ENCODE measurements around the gene RAB5IF.

Gene RAB5IF

DNA sequence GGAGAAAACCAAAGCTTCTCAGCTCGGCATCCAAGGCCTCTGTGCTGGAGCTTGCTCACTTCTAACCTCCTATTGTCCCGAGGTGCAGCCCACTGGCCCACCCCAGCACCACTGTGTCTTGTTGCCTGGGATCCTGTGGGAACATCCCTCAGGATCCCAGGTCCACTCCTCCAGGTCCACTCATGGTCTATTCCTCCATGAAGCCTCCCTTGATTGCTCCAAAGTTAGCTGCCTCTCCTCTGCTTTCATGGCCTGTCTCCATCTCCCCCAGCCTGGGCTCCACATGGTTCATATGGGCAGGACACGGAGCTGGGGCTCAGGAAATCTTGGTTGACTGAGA is 26.5 kb downstream of the RAB5IF start:
- Histone ChIP-seq H2AFZ (ENCODE audit: low read depth, low read length) (no peak overlapping the region), H2BK15ac (ENCODE audit: low read depth, poor library complexity, severe bottlenecking) (no peak overlapping the region), H2BK12ac (ENCODE audit: low read length in 2 of 2) (no peak overlapping the region), H3K4me2 (ENCODE audit: low read length, poor library complexity, severe bottlenecking) (no peak overlapping the region), H3K27me3 (ENCODE audit: control insufficient read depth in 1 of 2, insufficient read depth in 1 of 2, low read length in 2 of 2) (peaks cover 0 to 9% of the 10 kb centered on the region in 2 experiments), H3K14ac (ENCODE audit: low read length in 2 of 2) (no peak overlapping the region), H3K4me1 (ENCODE audit: control insufficient read depth, insufficient read depth, low read depth, low read length) (peaks cover 9% of the 10 kb centered on the region), H4K91ac (ENCODE audit: low read length) (no peak overlapping the region), H2BK5ac (ENCODE audit: low read depth, low read length, poor library complexity, severe bottlenecking) (no peak overlapping the region), H2AK5ac (ENCODE audit: low read length, severe bottlenecking) (no peak overlapping the region), H4K8ac (ENCODE audit: low read length) (no peak overlapping the region), H3K27ac (ENCODE audit: low read length, poor library complexity, severe bottlenecking) (no peak overlapping the region), H3K79me1 (replicated peaks; ENCODE audit: low read length, poor library complexity, severe bottlenecking) (no peaks in the 10 kb centered on the region), H3K18ac (ENCODE audit: low read depth in 1 of 2, low read length in 2 of 2) (no peak overlapping the region), H2BK120ac (ENCODE audit: low read depth, low read length) (no peak overlapping the region), H3K9ac (ENCODE audit: low read length) (no peak overlapping the region), H3K23ac (ENCODE audit: low read length in 2 of 2) (no peak overlapping the region), H3K36me3 (ENCODE audit: control insufficient read depth in 1 of 2, insufficient read depth in 2 of 2, low read depth in 1 of 2, low read length in 2 of 2) (no peaks in the 10 kb centered on the region), H3K4ac (ENCODE audit: low read depth in 1 of 2, low read length in 2 of 2) (peak overlapping the region in 1 of 2 experiments; percentile 16), H3K4me3 (ENCODE audit: insufficient read depth in 1 of 2, low read depth in 1 of 2, low read length in 2 of 2) (no peak overlapping the region), H3K9me3 (ENCODE audit: control insufficient read depth, low read length) (no peaks in the 10 kb centered on the region)
- WGBS = 85% methylated on average over 3 of the region's 3 CpGs
- DNase-seq = no peak

DNA sequence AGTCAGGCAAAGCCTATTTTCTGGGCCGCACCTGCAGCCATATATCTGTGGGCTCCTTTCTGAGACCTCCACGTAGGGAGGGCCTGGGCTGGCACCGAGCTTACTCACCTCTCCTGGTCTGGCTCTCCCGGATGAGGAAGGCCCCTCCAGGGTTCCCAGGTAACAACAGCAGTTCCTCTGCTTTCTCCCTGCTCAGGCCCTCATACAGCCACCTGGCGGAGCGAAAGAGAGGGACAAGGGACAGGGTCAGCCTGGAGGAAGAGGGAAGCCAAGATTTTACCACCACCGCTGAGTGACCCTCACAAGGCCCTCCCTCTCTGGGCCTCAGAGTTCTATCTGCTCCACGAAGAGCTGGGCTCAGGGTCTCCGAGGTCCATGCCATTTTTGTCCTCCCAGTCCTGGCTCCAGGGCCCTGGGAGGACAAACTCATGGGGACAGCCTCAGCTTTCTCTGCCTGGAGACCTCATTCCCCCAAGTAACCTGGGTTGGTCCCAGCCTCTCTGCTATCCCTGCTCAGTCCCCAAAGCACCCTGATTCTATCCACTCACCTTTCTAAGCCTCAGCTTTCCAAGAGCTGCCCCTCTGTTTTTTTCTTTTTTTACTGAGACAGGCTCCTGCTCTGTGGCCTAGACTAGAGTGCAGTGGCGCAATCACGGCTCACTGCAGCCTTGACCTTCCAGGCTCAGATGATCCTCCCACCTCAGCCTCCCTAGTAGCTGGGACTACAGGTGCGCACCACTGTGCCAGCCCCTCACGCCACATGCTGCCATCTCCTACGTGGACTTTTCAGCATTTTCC is 27.1 kb downstream of the RAB5IF start:
- Histone ChIP-seq H3K9me3 (ENCODE audit: control insufficient read depth, low read length) (no peaks in the 10 kb centered on the region), H2BK15ac (ENCODE audit: low read depth, poor library complexity, severe bottlenecking) (no peak overlapping the region), H3K4me1 (ENCODE audit: control insufficient read depth, insufficient read depth, low read depth, low read length) (peaks cover 9% of the 10 kb centered on the region), H3K27me3 (ENCODE audit: control insufficient read depth in 1 of 2, insufficient read depth in 1 of 2, low read length in 2 of 2) (peaks cover 0 to 9% of the 10 kb centered on the region in 2 experiments), H3K18ac (ENCODE audit: low read depth in 1 of 2, low read length in 2 of 2) (no peak overlapping the region), H3K23ac (ENCODE audit: low read length in 2 of 2) (no peak overlapping the region), H3K27ac (ENCODE audit: low read length, poor library complexity, severe bottlenecking) (no peak overlapping the region), H2BK120ac (ENCODE audit: low read depth, low read length) (no peak overlapping the region), H2BK12ac (ENCODE audit: low read length in 2 of 2) (no peak overlapping the region), H4K8ac (ENCODE audit: low read length) (no peak overlapping the region), H3K36me3 (ENCODE audit: control insufficient read depth in 1 of 2, insufficient read depth in 2 of 2, low read depth in 1 of 2, low read length in 2 of 2) (no peaks in the 10 kb centered on the region), H2BK5ac (ENCODE audit: low read depth, low read length, poor library complexity, severe bottlenecking) (no peak overlapping the region), H4K91ac (ENCODE audit: low read length) (no peak overlapping the region), H3K4me3 (ENCODE audit: insufficient read depth in 1 of 2, low read depth in 1 of 2, low read length in 2 of 2) (no peak overlapping the region), H3K9ac (ENCODE audit: low read length) (no peak overlapping the region), H2AFZ (ENCODE audit: low read depth, low read length) (no peak overlapping the region), H3K4ac (ENCODE audit: low read depth in 1 of 2, low read length in 2 of 2) (no peak overlapping the region), H3K14ac (ENCODE audit: low read length in 2 of 2) (no peak overlapping the region), H3K79me1 (replicated peaks; ENCODE audit: low read length, poor library complexity, severe bottlenecking) (no peaks in the 10 kb centered on the region), H2AK5ac (ENCODE audit: low read length, severe bottlenecking) (no peak overlapping the region), H3K4me2 (ENCODE audit: low read length, poor library complexity, severe bottlenecking) (no peak overlapping the region)
- 76% methylated on average over 14 of the region's 14 CpGs for WGBS
- DNase-seq = no peak

DNA sequence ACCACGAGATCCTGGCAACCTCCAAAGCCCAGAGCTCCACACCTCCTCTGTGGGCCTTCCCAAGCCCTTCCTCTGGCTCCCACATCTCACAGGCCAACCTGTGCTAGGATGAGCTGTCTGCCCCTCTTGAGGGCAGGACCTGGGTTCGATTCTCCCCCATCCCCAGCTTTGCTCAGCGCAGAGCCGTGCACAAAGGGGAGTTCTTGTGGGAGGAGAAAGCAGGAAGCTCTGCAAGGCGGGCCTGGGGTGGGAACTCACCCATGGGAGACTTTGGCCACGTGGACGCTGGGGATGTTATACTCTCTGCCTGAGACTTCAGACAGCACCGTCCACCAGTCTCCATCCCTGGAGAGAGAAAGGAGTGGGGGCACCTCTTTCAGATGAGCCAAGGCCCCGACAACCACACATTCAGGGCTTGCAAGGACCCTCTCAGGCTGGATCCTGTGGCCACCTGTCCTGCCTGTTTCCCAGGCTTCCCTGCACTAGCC is 27.8 kb downstream of the RAB5IF start:
- Histone ChIP-seq H2BK12ac (ENCODE audit: low read length in 2 of 2) (no peak overlapping the region), H3K27ac (ENCODE audit: low read length, poor library complexity, severe bottlenecking) (no peak overlapping the region), H3K4me1 (ENCODE audit: control insufficient read depth, insufficient read depth, low read depth, low read length) (peaks cover 9% of the 10 kb centered on the region), H2AK5ac (ENCODE audit: low read length, severe bottlenecking) (no peak overlapping the region), H2BK5ac (ENCODE audit: low read depth, low read length, poor library complexity, severe bottlenecking) (no peak overlapping the region), H3K4me3 (ENCODE audit: insufficient read depth in 1 of 2, low read depth in 1 of 2, low read length in 2 of 2) (peak overlapping the region in 1 of 2 experiments; percentile 14), H4K8ac (ENCODE audit: low read length) (no peak overlapping the region), H2BK15ac (ENCODE audit: low read depth, poor library complexity, severe bottlenecking) (no peak overlapping the region), H3K79me1 (replicated peaks; ENCODE audit: low read length, poor library complexity, severe bottlenecking) (no peaks in the 10 kb centered on the region), H3K23ac (ENCODE audit: low read length in 2 of 2) (no peak overlapping the region), H3K27me3 (ENCODE audit: control insufficient read depth in 1 of 2, insufficient read depth in 1 of 2, low read length in 2 of 2) (peaks cover 0 to 9% of the 10 kb centered on the region in 2 experiments), H4K91ac (ENCODE audit: low read length) (no peak overlapping the region), H3K4ac (ENCODE audit: low read depth in 1 of 2, low read length in 2 of 2) (no peak overlapping the region), H2BK120ac (ENCODE audit: low read depth, low read length) (no peak overlapping the region), H3K9me3 (ENCODE audit: control insufficient read depth, low read length) (no peaks in the 10 kb centered on the region), H3K14ac (ENCODE audit: low read length in 2 of 2) (no peak overlapping the region), H3K18ac (ENCODE audit: low read depth in 1 of 2, low read length in 2 of 2) (no peak overlapping the region), H3K9ac (ENCODE audit: low read length) (no peak overlapping the region), H3K4me2 (ENCODE audit: low read length, poor library complexity, severe bottlenecking) (no peak overlapping the region), H2AFZ (ENCODE audit: low read depth, low read length) (no peak overlapping the region), H3K36me3 (ENCODE audit: control insufficient read depth in 1 of 2, insufficient read depth in 2 of 2, low read depth in 1 of 2, low read length in 2 of 2) (no peaks in the 10 kb centered on the region)
- DNase-seq = no peak
- WGBS = 87% methylated on average over 9 of the region's 9 CpGs

DNA sequence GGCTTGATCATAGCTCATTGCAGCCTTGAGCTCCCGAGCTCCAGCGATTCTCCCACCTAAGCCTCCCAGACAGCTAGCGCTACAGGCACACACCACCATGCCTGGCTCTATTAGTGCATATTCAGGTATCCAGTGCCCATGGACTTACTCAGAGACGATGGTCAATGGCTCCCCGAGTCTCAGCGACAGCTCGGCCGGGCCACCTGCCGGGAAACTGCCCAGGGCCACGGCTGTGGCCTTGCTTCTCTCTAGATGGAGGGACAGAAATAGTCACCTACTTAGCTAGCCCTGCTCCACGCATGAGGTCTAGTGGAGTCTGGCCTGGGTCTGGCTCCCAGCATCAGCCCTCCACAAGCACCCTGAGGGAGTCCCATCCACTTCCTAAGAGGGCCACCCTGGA is 28.8 kb downstream of the RAB5IF start:
- no peak overlapping the region for H3K4me2 ChIP-seq (ENCODE audit: low read length, poor library complexity, severe bottlenecking)
- H2BK5ac ChIP-seq (ENCODE audit: low read depth, low read length, poor library complexity, severe bottlenecking) = no peak overlapping the region
- H3K27me3 ChIP-seq (ENCODE audit: control insufficient read depth in 1 of 2, insufficient read depth in 1 of 2, low read length in 2 of 2) = peaks cover 0 to 9% of the 10 kb centered on the region in 2 experiments
- H3K14ac ChIP-seq (ENCODE audit: low read length in 2 of 2) = peak overlapping the region in 1 of 2 experiments; percentile 35
- no peaks in the 10 kb centered on the region for H3K79me1 ChIP-seq (replicated peaks; ENCODE audit: low read length, poor library complexity, severe bottlenecking)
- no peak for DNase-seq
- no peak overlapping the region for H3K4ac ChIP-seq (ENCODE audit: low read depth in 1 of 2, low read length in 2 of 2)
- peak overlapping the region in 1 of 2 experiments; percentile 9 for H3K23ac ChIP-seq (ENCODE audit: low read length in 2 of 2)
- 91% methylated on average over 11 of the region's 11 CpGs for WGBS
- no peak overlapping the region for H2BK120ac ChIP-seq (ENCODE audit: low read depth, low read length)
- peaks cover 9% of the 10 kb centered on the region for H3K4me1 ChIP-seq (ENCODE audit: control insufficient read depth, insufficient read depth, low read depth, low read length)
- H3K36me3 ChIP-seq (ENCODE audit: control insufficient read depth in 1 of 2, insufficient read depth in 2 of 2, low read depth in 1 of 2, low read length in 2 of 2) = no peaks in the 10 kb centered on the region
- no peak overlapping the region for H4K8ac ChIP-seq (ENCODE audit: low read length)
- H2AFZ ChIP-seq (ENCODE audit: low read depth, low read length) = no peak overlapping the region
- H4K91ac ChIP-seq (ENCODE audit: low read length) = no peak overlapping the region
- H3K27ac ChIP-seq (ENCODE audit: low read length, poor library complexity, severe bottlenecking) = no peak overlapping the region
- no peak overlapping the region for H3K4me3 ChIP-seq (ENCODE audit: insufficient read depth in 1 of 2, low read depth in 1 of 2, low read length in 2 of 2)
- no peak overlapping the region for H2BK12ac ChIP-seq (ENCODE audit: low read length in 2 of 2)
- H3K9me3 ChIP-seq (ENCODE audit: control insufficient read depth, low read length) = no peaks in the 10 kb centered on the region
- H2BK15ac ChIP-seq (ENCODE audit: low read depth, poor library complexity, severe bottlenecking) = no peak overlapping the region
- H3K18ac ChIP-seq (ENCODE audit: low read depth in 1 of 2, low read length in 2 of 2) = no peak overlapping the region
- H3K9ac ChIP-seq (ENCODE audit: low read length) = no peak overlapping the region
- no peak overlapping the region for H2AK5ac ChIP-seq (ENCODE audit: low read length, severe bottlenecking)

All from mesenchymal stem cell (in vitro differentiated cells and primary cell).